ENCODE measurements around the gene ACSL6.

DNA sequence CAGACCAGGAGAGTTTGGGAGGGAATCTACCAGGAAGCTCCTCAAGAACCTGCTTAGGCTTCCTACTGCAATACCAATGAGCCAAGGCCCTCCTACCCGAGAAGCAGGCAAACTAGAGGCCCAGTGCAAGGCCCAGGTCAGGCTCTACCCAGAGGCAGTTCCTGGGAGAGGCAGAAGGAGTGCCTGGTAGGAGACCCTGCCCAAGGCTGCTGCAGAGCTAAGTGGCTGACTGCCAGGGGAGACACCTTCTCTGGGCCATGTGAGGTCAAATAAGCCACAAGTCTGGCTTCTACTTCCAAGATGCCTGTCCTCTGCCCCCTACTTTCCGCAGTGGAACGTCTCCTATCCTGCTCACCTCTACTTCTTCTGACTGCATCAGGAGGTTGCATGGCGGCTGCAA, 17.8 kb downstream of the ACSL6 start:
- TF ChIP-seq CTCF (IDR thresholded peaks at IDR 0.05) (no peak), MAFK (IDR thresholded peaks at IDR 0.05; ENCODE audit: partially characterized antibody) (no peak), RFX5 (IDR thresholded peaks at IDR 0.05) (no peak), POLR2A (IDR thresholded peaks at IDR 0.05; ENCODE audit: low read length) (no peak), CEBPB (IDR thresholded peaks at IDR 0.05) (no peak), RAD21 (conservative IDR thresholded peaks at IDR 0.05 in 1 of 2, IDR thresholded peaks at IDR 0.05 in 1 of 2) (no peak), BCL3 (IDR thresholded peaks at IDR 0.05) (no peak), ELK1 (IDR thresholded peaks at IDR 0.05; ENCODE audit: low read depth, low read length) (no peak)
